Measurements from ENCODE around the gene ADGRD2. TPM values are rescaled to one million over a fixed set of nuclear protein-coding genes. Genes with fewer than 3 reads are reported as not detected.

The ADGRD2 gene
- total RNA-seq, 1 donor from 2014 or later = not detected

DNA sequence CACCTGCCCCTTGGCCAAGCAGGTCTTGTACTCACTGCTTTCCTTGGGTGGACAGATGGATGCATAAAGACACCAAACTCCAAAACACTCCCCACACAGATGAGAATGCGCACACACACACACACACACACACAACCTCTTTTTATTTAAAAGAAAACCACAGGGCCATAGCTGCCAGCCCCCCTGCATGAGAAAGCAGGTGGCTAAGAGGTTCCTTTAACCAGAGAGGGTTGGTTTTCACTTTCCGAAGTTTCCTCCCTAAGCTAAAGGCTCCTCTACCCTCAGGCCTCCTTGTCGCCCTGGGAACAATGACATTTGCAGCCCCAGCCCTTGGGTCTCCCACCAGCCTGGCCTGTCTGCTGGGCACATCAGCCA lies 45.8 kb downstream of the ADGRD2 start:
- no peaks in the 10 kb centered on the region for H3K9me3 Mint-ChIP-seq
- intact Hi-C loops (cut with micrococcal nuclease) = no loop called here
- H3K4me1 Mint-ChIP-seq = peaks cover 13% of the 10 kb centered on the region
- DNase-seq = no peak
- H3K4me3 Mint-ChIP-seq = no peak overlapping the region
- H3K27ac Mint-ChIP-seq = no peak overlapping the region
- H3K27me3 Mint-ChIP-seq = peaks cover 3% of the 10 kb centered on the region
- H3K36me3 Mint-ChIP-seq (ENCODE audit: low read depth) = no peaks in the 10 kb centered on the region

DNA sequence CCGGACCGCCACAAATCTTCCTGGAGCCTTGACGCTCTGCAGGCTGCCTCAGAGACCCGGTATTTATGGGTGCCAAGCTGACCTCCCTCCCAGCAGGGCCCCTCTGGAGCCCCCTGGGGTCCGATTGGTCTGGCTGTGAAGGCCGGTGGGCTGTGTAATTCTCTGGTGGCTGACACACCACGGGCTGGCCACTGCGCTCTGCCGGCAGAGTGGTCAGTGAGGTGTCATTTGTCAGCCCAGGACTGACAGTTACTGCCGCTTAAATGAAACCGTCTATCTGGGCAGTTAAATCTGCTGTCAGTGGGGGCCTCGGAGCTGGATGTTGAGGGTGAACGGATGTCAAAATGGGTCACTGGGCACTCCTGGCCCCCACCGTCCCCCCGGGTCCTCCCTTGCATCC lies 46.2 kb downstream of the ADGRD2 start:
- Mint-ChIP-seq H3K4me3 (no peak overlapping the region), H3K9me3 (no peaks in the 10 kb centered on the region), H3K36me3 (ENCODE audit: low read depth) (no peaks in the 10 kb centered on the region), H3K27me3 (peaks cover 3% of the 10 kb centered on the region), H3K27ac (no peak overlapping the region), H3K4me1 (peaks cover 13% of the 10 kb centered on the region)
- intact Hi-C loops (cut with micrococcal nuclease) = no loop called here
- DNase-seq = no peak

DNA sequence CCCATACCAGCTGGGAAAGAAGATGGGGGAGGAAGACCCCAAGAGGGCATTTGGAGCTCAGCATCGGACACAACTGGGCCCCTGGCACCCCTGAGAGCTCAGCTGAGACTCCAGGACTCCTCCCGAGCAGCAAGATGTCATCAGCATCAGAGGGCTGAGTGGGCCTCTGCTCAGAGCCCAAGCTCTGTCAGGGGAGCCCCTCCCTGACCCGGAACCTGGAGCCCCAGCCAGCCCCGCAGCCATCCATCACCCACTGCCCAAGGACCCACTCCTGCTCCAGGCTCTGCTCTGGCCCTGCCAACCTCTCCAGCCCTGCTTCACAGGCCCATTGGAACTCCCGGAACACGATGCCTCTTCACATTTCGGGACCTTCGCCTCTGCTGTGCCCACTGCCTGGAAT lies 47.2 kb downstream of the ADGRD2 start:
- H3K9me3 Mint-ChIP-seq = no peaks in the 10 kb centered on the region
- H3K4me1 Mint-ChIP-seq = peaks cover 13% of the 10 kb centered on the region
- DNase-seq = no peak
- H3K36me3 Mint-ChIP-seq (ENCODE audit: low read depth) = no peaks in the 10 kb centered on the region
- intact Hi-C loops (cut with micrococcal nuclease) = no loop called here
- H3K27ac Mint-ChIP-seq = no peak overlapping the region
- no peak overlapping the region for H3K4me3 Mint-ChIP-seq
- peaks cover 8% of the 10 kb centered on the region for H3K27me3 Mint-ChIP-seq

DNA sequence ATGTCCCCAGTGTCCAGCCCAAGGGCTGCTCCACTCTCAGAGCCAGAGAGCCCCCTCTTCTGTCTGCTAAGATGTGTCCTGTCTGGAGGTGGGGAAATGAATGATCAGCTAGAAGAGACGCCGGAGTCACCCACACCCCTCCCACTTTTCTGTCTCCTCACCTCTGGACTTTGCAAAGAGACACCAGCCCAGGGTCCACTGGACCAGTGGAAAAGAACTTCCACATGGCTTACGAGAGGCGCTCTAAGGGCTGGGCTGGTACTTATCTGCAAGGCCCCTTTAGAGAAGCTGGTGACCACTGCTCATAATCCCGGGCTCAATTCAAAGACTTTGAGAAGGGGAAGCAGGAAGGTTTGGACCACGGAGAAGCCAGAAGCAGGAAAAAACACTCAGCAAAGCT lies 47.8 kb downstream of the ADGRD2 start:
- peaks cover 13% of the 10 kb centered on the region for H3K4me1 Mint-ChIP-seq
- peaks cover 10% of the 10 kb centered on the region for H3K27me3 Mint-ChIP-seq
- no peaks in the 10 kb centered on the region for H3K36me3 Mint-ChIP-seq (ENCODE audit: low read depth)
- DNase-seq = no peak
- no peak overlapping the region for H3K4me3 Mint-ChIP-seq
- intact Hi-C loops (cut with micrococcal nuclease) = no loop called here
- no peaks in the 10 kb centered on the region for H3K9me3 Mint-ChIP-seq
- H3K27ac Mint-ChIP-seq = no peak overlapping the region

DNA sequence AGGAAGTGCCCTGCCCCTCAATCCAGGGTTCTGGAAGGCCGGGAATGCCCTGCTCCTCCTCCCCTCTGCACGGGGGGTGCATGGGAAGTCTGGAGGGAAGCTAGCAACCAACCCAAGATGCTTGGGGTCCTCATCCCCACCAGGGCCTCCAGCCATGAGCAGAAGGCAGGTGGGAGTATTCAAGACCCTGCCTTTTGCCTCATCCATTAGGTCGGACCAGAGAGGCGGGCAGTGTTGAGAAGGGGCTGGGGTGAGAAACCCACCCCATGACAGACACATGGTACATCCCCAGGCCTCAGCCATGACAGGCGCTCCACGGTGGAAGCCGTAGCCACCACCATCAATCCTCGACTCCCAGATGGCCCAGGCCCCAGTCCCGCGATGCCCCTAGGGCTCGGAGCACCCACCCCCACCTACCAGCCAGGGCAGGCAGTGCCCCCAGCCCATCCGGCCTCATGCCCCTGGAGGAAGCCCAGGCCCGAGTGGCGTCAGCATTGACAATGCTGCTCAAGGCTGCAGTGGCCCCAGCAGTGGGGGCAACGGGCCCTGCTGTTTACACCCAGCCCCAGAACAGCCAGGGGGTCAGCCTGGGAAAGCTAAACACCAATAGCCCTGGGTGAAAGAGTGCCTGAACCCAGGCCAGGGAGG lies 48.4 kb downstream of the ADGRD2 start:
- Mint-ChIP-seq H3K9me3 (no peaks in the 10 kb centered on the region), H3K27ac (no peak overlapping the region), H3K36me3 (ENCODE audit: low read depth) (no peaks in the 10 kb centered on the region), H3K4me1 (peaks cover 13% of the 10 kb centered on the region), H3K27me3 (peaks cover 12% of the 10 kb centered on the region), H3K4me3 (no peak overlapping the region)
- intact Hi-C loops (cut with micrococcal nuclease) = no loop called here
- no peak for DNase-seq

DNA sequence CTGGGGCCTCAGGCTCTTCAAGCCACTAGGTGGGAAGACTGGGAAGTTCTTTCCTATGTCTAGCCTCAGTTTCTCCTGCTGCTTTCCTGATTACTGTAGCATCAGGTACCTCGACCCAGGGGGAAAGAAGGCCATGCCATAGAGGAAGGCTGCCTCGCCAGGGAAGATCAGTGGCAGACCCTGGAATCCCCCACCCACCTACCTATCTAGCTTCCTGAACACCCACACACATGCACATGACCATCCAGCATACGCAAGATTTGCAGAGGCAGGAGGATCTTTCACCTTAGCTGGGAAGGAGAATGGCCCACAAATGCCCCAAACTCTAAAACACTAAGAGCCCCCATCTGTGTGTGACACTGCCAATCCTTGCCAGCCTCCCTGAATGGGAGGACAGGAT lies 49.0 kb downstream of the ADGRD2 start:
- Mint-ChIP-seq H3K27me3 (peaks cover 17% of the 10 kb centered on the region), H3K27ac (no peak overlapping the region), H3K4me1 (peaks cover 17% of the 10 kb centered on the region), H3K9me3 (no peaks in the 10 kb centered on the region), H3K4me3 (no peak overlapping the region), H3K36me3 (ENCODE audit: low read depth) (peaks cover 3% of the 10 kb centered on the region)
- DNase-seq = no peak
- intact Hi-C loops (cut with micrococcal nuclease) = no loop called here

DNA sequence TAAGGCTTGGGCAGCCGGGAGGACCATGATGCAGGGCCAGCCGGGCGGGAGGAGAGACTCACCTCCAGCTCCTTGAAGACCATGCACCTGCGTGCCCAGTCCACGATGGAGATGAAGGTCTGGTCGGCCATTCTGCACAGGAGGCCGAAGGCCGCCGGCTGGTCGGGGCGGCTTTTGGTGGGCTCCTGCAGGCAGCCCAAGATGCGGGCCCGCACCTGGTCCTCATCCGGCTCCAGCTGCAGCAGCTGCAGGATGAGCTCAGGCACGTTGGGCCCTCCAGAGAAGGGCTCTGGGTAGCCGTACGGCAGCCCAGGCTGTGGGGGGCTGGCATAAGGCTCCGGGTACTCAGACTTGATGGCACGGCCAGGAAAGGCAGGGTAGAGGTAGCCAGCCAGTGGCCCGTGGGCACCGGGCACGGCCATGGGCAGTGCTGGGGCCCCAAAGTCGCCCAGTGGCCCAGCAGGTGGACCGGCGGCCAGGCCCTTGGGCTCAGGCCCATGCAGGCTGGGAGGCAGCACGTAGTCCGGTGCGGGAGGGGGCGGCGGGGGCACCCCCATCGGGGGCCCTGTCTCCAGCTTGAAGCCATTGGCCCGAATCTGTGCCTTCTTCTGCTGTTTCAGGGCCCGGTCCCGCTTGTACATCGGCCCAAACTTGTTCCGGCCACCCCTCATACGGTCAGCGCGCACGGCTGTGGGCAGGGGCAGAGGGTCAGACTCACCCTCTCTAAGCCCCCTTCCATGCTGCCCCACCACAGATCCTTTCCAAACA lies 50.0 kb downstream of the ADGRD2 start:
- H3K4me3 Mint-ChIP-seq = no peak overlapping the region
- intact Hi-C loops (cut with micrococcal nuclease) = loop anchor here (10.0 kb wide), 1 partner anchor 485 kb away; the partner anchor contains the start of gene LHX2

DNA sequence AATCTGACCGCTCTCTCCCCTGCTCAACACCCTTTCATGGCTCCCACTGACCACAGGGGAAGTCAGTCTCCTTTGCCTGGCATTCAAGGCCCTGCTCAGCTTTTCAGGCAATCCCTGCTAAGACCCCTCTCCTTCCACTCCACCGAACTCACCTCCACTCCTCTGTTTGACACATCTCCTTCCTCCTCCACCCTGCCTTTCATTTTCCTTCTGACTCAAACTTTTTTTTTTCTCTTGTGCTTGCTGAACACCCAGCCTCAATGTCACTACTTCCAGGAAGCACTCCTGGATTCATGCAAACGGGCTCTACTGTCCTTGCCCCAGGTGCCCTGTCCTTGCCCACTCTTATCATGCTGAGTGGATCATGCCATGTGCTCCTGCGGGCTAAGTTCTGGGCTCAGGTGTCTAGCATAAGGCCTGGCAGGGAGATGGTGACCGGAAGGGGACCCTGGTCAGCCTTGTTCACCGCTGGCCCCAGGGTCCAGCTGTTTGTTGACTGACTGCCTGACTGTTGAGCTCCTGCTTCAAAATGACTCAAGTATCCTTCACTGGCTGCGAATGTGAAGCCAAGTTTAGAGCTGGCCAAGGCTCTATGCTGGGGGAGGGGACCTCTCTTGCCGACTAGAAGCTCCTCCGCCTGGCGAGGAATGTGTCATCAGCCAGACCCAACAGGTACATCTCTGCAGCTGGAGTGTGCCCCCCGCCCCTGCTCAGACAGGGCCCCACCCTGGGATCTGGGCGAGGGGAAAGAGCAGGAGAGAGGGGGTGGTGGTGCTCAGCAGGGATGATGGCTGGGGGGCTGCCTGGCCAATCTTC lies 50.8 kb downstream of the ADGRD2 start:
- intact Hi-C loops (cut with micrococcal nuclease) = loop anchor here (10.0 kb wide), 1 partner anchor 486 kb away; the partner anchor contains the start of gene LHX2
- H3K9me3 Mint-ChIP-seq = no peaks in the 10 kb centered on the region
- H3K4me3 Mint-ChIP-seq = no peak overlapping the region
- no peak overlapping the region for H3K27ac Mint-ChIP-seq
- no peak for DNase-seq
- H3K27me3 Mint-ChIP-seq = peaks cover 22% of the 10 kb centered on the region
- H3K36me3 Mint-ChIP-seq (ENCODE audit: low read depth) = peaks cover 3% of the 10 kb centered on the region
- peaks cover 14% of the 10 kb centered on the region for H3K4me1 Mint-ChIP-seq

More for the DNA sequence above, 50.0 kb downstream of the ADGRD2 start:
- peaks cover 17% of the 10 kb centered on the region for H3K4me1 Mint-ChIP-seq
- H3K27ac Mint-ChIP-seq = no peak overlapping the region
- H3K36me3 Mint-ChIP-seq (ENCODE audit: low read depth) = peaks cover 3% of the 10 kb centered on the region
- DNase-seq = no peak
- H3K27me3 Mint-ChIP-seq = peaks cover 19% of the 10 kb centered on the region
- no peaks in the 10 kb centered on the region for H3K9me3 Mint-ChIP-seq

DNA sequence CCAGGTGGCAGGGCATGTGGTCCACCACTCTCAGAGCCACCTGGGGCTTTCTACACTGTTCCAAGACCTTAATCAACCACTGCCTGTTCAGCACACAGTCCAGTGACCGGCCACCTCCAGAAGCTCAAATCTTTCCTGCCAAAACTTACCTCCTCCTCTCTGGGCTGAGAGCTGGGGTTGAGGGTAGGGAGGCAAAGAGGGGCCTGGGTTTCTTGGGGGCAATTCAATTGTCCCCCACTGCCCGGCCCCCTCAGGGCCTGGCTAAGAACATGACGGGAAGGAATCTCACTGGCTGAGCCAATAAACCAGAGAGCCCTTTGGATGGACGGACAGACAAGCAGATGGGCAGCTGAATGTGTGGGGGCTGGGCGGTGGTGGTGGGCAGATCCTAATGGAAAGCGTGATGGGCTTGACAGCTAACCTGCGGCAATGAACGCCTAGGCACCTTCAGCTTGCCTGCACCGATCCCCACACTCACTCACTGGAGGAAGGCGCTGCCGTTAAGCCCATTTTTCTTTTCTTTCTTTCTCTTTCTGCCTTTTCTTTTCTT lies 51.6 kb downstream of the ADGRD2 start:
- Mint-ChIP-seq H3K27ac (no peak overlapping the region), H3K9me3 (no peaks in the 10 kb centered on the region), H3K4me1 (peaks cover 13% of the 10 kb centered on the region), H3K27me3 (peaks cover 24% of the 10 kb centered on the region), H3K36me3 (ENCODE audit: low read depth) (peaks cover 3% of the 10 kb centered on the region), H3K4me3 (no peak overlapping the region)
- DNase-seq = no peak
- intact Hi-C loops (cut with micrococcal nuclease) = loop anchor here (10.0 kb wide), 1 partner anchor 487 kb away; the partner anchor contains the start of gene LHX2

DNA sequence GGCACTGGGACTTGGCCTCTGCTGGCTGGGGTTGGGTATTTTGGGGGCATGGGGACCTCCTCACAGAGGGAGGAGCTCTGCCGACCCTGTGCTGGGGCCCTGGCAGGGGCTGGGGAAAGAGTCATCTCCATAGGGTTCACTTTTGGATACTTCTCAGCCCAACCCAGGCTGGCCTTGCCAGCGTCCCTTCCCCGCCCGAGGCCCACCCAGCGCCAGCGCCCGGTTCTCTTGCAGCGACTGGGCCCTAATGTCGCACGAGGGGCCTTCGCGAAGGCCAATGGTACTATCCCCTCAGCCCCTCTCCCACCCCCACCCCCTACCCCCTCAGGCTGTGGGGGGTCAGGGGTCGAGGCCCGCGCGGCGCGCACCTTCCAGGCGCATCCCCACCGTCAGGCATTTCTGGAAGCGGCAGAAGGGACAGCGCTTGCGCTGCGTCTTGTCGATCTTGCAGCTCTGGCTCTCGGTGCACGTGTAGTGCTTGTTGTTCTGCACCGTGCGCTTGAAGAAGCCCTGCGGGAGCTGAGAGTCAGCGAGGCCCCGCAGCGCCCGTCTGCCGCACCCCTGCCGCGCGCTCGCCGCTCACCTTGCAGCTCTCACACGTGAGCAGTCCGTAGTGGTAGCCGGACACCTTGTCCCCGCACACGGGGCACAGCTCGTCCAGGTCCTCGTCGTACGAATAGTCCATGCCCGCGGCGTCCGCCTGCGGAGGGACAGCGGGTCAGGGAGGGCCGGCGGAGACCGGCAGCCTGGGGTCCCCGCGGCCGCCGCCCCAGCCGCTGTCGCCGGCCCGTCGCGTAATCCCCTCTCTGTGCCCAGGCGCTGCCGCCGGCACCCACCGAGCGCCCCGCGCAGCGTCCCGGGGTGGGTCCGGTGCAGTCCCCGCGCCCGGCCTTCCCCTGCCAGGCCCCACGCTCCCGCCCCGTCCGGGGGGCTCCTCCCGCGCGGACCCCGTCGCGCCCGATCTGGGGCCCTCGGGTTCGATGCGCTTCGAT lies 52.8 kb downstream of the ADGRD2 start:
- H3K4me1 Mint-ChIP-seq = peaks cover 13% of the 10 kb centered on the region
- no peak overlapping the region for H3K4me3 Mint-ChIP-seq

DNA sequence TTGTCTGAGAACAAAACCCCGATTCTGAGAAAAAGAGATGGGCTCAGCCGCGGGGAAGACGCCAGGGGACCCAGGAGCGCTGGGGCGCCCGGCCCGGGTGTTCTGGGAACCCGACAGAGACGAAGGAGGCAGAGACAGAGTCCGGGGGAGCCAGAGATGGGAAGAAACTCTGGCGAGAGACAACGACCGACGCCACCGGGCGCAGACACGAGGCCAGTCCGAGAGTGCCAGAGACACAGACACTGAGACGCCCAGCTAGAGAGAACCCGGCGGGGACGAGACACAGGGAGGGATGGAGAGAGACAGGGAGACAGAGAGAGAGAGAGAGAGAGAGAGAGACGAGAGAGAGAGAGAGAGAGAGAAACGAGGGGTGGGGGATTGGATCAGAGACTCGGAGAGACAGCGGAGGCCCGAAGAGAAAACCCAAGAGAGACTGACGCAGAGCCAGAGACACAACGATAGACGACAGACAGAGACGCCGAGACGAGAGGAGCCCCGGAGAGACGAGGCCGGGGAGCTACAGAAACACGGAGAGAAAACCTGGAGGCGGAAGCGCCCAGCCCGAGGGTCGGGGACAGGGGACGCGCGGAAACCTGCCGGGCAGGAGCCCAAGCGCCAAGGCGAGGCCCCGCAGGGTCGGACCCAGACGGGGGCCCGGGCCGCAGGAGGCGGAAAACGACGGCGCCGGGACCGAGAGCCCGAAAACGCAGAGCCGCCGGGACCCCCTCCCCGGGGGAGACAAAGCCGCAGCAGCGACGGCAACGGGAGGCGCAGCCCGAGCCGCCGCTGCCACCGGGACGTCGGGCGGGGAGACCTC lies 53.7 kb downstream of the ADGRD2 start:
- no peaks in the 10 kb centered on the region for H3K9me3 Mint-ChIP-seq
- peaks cover 3% of the 10 kb centered on the region for H3K36me3 Mint-ChIP-seq (ENCODE audit: low read depth)
- DNase-seq = no peak
- H3K4me1 Mint-ChIP-seq = peaks cover 13% of the 10 kb centered on the region
- no peak overlapping the region for H3K27ac Mint-ChIP-seq
- peak overlapping the region; percentile 70 for H3K4me3 Mint-ChIP-seq
- peaks cover 24% of the 10 kb centered on the region for H3K27me3 Mint-ChIP-seq
- intact Hi-C loops (cut with micrococcal nuclease) = loop anchor here (10.0 kb wide), 1 partner anchor 489 kb away; the partner anchor contains the start of gene LHX2

More for the DNA sequence above, 52.8 kb downstream of the ADGRD2 start:
- H3K9me3 Mint-ChIP-seq = no peaks in the 10 kb centered on the region
- DNase-seq = no peak
- H3K27ac Mint-ChIP-seq = no peak overlapping the region
- intact Hi-C loops (cut with micrococcal nuclease) = loop anchor here (10.0 kb wide), 1 partner anchor 488 kb away; the partner anchor contains the start of gene LHX2
- peaks cover 24% of the 10 kb centered on the region for H3K27me3 Mint-ChIP-seq
- peaks cover 3% of the 10 kb centered on the region for H3K36me3 Mint-ChIP-seq (ENCODE audit: low read depth)

DNA sequence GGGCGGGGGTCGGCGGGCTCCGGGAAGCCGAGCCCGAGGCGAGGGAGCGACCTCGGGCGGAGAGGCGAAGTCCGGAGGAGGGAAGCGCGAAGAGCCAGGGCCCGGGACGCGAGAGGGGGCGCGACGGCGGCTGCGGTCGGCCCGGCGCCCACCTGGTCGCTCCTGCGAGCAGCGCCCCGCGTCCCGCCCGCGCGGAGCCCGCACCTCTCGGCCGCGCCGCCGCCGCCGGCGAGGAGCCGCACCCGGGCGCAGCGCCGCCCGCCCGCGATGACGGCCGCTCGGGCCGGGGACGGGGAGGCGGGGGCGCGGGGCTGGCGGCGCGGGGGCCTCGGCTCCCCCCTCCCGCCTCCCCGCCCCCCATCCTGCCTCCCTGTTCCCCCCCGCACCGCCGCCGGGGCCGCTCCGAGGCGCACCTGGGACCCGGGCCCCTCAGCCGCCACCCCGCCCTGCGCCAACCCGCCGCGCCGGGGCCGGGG lies 54.3 kb downstream of the ADGRD2 start:
- peaks cover 8% of the 10 kb centered on the region for H3K4me1 Mint-ChIP-seq
- no peak overlapping the region for H3K27ac Mint-ChIP-seq
- no peak overlapping the region for H3K4me3 Mint-ChIP-seq
- DNase-seq = no peak
- peaks cover 3% of the 10 kb centered on the region for H3K36me3 Mint-ChIP-seq (ENCODE audit: low read depth)
- no peaks in the 10 kb centered on the region for H3K9me3 Mint-ChIP-seq
- peaks cover 24% of the 10 kb centered on the region for H3K27me3 Mint-ChIP-seq
- intact Hi-C loops (cut with micrococcal nuclease) = loop anchor here (10.0 kb wide), 1 partner anchor 490 kb away; the partner anchor contains the start of gene LHX2
